HG02588 (cell line): ENCODE measurements around the gene SMAD9.

Experiments used
- ATAC-seq: cut with Tn5 transposase; IDR thresholded peaks from one replicate; pipeline ENCODE4 v1.9.1; 2021; ENCODE audit warnings: mild to moderate bottlenecking, moderate library complexity; ENCODE audit not compliant: unreplicated experiment

Gene SMAD9

GRCh38 chr13:36919833-36920615 is at the start of gene SMAD9:
Gene SMAD9 (minus strand): TSS chr13:36920238. CDS start chr13:36879689, 40,549 bp downstream.
- ATAC-seq, result peak; percentile 57

- ATAC-seq, result no peak
These were observed 46.4 kb upstream of the SMAD9 start for GRCh38 chr13:36966404-36966803.

GRCh38 chr13:36965767-36966166 is 45.7 kb upstream of the SMAD9 start:
- no peak for ATAC-seq

- ATAC-seq, result no peak
These were observed 39.5 kb upstream of the SMAD9 start for GRCh38 chr13:36959456-36960116.

GRCh38 chr13:36954542-36954941 is 34.5 kb upstream of the SMAD9 start:
- no peak for ATAC-seq

GRCh38 chr13:36950920-36951319 is 30.9 kb upstream of the SMAD9 start:
- ATAC-seq, result no peak

- ATAC-seq, result no peak
These were observed 30.3 kb upstream of the SMAD9 start for GRCh38 chr13:36950330-36950729.

- ATAC-seq, result no peak
These were observed 25.0 kb upstream of the SMAD9 start for GRCh38 chr13:36945078-36945477.

GRCh38 chr13:36925603-36926002 is 5.6 kb upstream of the SMAD9 start:
- no peak for ATAC-seq

- ATAC-seq, result no peak
These were observed 4.0 kb upstream of the SMAD9 start for GRCh38 chr13:36924001-36924400.

GRCh38 chr13:36921631-36922301 is 1.7 kb upstream of the SMAD9 start:
- no peak for ATAC-seq

- no peak for ATAC-seq
These were observed 663 bp upstream of the SMAD9 start for GRCh38 chr13:36920616-36921185.

GRCh38 chr13:36919171-36919832 is 736 bp downstream of the SMAD9 start:
- ATAC-seq, result peak; percentile 20

GRCh38 chr13:36918246-36919131 is 1.5 kb downstream of the SMAD9 start:
- no peak for ATAC-seq

- no peak for ATAC-seq
These were observed 2.7 kb downstream of the SMAD9 start for GRCh38 chr13:36917311-36917710.

GRCh38 chr13:36915896-36916640 is 4.0 kb downstream of the SMAD9 start:
- ATAC-seq, result no peak

- ATAC-seq, result no peak
These were observed 4.9 kb downstream of the SMAD9 start for GRCh38 chr13:36915106-36915505.

- ATAC-seq, result no peak
These were observed 5.4 kb downstream of the SMAD9 start for GRCh38 chr13:36914648-36915047.

GRCh38 chr13:36913463-36913862 is 6.6 kb downstream of the SMAD9 start:
- no peak for ATAC-seq
